HG03521 (cell line): ENCODE results near the gene THEM4.
"Not testable (repeated sequence)": the region's sequence is repeated elsewhere in the genome, so short reads cannot be mapped to it uniquely, and the experiment has no call there.

Experiments
- ATAC-seq: cut with Tn5 transposase; IDR thresholded peaks from one replicate; pipeline ENCODE4 v1.9.1; 2021; ENCODE audit warnings: mild to moderate bottlenecking, moderate library complexity; ENCODE audit not compliant: unreplicated experiment

The THEM4 gene

DNA sequence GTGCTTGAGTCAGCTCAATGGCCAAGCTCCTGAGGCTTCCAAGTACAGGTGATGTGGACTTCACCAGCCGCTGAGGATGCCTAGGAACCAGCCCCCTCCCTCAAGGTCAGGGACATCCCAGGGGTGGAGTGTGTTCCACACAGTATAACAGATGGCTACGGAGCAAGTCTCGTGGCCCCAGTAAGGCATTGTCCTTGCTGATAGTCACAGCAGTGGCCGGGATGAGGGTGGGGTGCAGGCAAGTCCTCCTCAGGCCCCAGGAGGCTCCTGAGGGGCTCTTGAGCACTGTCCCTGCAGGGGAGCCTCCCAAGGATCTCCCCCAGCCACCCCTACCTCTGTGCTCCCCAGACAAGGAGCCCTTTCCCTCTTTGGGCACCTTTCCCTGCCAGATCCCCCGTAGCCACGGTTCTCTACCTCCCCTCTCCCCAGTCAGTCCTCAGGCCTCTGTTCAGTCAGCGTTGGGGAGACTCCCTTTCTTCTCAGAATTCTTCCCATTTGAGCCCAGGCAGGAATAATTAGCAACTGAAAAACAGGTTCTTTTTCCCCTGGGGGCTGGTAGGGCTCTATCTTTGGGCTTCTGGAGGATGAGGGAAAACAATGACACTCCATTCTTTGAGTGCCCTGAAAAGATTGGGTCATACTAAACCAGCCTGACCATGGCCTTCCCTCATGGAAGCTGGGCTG, 48.7 kb downstream of the THEM4 start:
- no peak for ATAC-seq

DNA sequence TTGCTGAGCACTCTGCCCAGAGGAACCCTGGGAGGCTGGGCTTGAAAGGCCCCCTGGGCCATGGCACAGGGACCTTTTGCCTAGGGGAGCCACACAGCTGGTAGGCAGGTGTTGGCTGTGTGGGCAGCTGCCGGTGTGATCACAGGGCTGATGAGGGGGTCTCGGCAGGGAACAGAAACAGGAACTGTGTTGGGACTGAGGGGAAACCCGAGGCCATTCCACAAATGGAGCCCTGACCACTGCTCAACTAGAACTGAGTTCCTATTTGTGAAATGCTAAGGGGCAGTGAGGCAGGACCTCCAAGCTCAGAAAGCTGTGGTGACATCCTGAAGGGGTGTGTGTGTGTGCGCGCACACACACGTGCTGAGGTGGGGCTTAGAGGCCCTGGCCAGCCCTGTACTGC, 49.4 kb downstream of the THEM4 start:
- ATAC-seq = no peak

DNA sequence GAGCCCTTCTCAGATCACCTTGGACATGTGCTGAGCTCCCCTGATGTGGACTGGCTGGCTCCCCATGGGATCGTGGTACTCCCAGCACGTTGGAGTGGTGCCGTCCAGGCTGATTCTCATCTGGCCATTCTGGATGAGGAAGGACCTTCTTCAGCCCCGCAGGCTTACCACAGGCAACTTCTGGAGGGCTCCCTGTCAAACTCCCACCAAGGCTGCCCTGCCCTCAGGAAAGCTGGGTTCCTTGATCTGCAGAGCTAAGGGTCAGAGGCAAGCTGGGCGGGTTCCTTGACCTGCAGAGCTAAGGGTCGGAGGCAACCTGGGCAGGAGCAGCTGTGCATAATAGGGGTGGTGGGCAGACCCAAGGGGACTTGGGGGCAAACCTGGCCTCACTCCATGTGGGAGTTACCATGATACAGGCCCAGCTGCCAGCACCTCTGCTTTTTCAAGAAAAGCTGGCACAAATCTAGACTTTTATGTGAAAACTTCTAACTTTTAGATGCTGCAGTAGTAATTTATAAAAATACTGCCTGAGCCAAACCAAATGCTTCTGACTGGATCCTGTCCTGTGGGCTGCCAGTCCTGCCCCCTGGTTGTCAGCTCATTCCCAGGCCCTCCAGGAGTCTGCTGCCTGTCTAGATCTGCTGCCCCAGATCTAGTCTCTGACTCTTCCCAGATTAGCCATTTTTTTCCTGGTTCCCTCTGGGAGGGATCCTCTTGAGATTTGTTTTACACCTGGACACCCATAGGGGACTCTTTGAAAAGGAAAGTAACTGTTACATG, 50.2 kb downstream of the THEM4 start:
- no peak for ATAC-seq

DNA sequence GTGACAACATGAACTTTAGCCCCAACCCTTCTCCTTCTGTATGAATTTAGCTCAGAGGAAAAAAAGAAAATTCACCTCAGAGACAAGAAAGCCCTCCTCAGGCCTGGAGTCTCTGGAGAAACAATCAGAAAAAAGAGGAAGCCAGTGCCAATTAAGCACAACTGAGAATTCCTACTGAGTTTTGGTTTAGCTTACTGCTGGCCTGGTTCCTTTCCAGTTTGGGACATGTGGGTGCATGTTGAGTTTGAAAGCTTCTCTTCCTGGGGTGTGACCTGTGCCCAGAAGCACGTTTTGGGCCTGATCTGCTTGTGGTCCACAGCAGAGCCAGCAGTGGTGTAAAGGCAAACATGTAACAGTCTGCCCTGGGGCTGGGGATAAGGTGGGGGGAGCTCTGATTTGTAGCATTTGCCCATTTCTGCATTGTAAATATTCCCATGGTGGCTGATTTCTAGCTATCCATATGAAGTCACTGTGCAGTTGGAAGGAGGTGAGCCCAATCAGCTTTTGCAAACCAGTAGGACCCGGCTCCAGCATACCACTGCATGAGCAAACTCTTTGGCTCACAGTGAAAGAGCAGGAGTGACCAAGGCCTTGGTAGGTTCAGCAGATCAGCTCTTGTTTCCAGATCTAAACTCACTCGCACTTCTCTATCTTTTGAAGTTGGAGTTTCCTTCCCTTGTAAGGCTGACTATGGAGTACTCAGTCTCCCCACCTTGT, 51.1 kb downstream of the THEM4 start:
- no peak for ATAC-seq

DNA sequence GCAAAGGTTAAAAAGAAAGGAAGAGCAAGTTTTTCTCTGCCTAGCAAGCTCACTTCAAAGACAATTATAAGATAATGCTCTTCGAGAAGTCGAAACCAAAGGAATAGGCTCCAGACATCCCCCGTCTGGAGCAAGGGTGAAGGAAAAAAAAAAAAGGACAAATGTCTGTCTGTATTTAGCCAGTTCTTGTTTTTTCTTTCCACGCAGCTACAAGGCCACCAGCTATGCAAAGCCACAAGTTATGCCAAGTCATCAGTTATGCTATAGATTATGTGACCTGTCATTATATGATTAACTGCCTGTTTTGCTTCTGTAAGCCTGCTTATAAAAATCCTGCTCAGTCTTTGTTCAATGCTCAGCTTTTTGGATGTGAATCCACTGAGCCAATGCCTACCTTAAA, 53.4 kb downstream of the THEM4 start:
- no peak for ATAC-seq

DNA sequence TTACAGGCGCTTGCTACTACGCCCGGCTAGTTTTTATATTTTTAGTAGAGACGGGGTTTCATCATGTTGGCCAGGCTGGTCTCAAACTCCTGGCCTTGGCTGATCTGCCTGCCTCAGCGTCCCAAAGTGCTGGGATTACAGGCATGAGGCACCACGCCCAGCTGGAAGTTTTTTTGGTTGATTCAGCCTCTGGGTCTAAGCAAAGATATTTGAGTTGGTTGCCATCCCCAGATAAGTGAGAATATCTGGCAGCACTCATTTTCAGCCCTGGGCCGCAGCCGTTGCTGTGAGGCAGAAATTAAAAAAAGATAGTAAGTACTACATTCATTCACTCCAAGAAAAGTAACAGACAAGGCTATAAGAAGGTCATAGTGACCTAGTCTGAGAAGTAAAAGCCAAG, 53.8 kb downstream of the THEM4 start:
- ATAC-seq = not testable (repeated sequence)

DNA sequence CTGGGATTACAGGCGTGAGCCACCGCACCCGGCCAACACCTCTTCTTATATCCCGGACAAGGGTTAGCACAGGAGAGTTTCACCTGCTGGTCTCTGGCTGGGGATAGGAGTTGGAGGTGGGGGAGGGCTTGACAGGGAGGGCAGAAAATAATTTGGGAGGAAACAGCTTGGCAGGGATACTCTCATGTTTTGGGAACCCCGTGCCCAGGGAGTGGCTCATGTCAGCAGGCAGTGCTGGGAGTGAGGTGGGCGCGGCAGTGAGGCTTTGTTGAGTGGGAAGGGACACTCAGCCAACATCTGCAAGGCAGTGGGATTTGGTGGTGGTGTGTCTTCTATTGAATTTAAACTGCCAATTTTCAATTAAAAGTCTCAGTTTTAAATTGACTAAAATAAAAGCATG, 54.7 kb downstream of the THEM4 start:
- no peak for ATAC-seq

DNA sequence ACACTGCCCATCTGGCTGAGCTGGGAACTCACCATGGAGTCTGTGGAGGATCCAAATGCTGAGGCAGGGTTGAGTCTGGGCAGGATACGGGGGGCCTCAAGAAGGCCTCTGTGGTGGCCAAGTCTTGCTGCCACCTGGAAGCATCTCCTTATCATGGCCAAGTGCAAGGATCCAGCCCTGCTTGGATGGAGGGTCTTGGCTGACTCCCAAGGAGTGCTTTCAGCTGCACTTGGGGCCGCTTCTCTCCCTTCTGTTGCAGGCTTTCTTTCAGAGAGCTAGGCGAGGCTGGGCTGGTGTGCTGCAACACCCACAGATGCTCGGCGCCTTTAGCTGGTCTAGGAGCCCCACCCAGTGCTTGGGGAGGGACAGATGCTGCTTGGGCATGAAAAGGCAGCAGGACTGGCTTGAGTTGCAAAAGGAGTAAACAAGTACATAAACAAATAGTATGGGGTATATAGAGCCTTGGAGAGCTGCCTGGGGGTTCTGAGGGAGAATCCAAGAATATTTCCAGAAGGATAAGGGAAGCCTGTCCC, 55.8 kb downstream of the THEM4 start, which contains the start of gene THEM5:
Gene THEM5, minus strand, starts transcription at position 302 of the 533 bp plus-strand sequence. Its CDS starts 147 bp downstream, at position 155.
- no peak for ATAC-seq

DNA sequence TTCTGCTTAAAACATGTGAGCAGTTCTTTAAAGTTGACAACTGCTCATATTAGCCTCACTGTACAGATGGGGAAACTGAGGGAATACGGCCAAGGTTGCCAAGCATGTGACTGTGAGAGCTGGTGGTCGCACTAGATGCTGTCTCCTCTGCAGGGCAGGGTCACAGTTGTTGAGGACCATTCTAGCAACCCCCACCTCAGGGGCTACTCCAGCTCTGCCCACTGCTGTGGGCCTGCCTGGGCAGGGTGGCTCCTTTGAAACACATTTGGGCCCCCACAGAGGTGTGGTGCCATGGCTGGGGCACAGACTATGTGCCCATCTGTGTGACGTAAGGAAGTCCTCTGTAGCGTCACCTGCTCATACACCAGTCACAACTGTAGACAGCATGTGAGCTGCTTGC, 56.6 kb downstream of the THEM4 start:
- no peak for ATAC-seq

DNA sequence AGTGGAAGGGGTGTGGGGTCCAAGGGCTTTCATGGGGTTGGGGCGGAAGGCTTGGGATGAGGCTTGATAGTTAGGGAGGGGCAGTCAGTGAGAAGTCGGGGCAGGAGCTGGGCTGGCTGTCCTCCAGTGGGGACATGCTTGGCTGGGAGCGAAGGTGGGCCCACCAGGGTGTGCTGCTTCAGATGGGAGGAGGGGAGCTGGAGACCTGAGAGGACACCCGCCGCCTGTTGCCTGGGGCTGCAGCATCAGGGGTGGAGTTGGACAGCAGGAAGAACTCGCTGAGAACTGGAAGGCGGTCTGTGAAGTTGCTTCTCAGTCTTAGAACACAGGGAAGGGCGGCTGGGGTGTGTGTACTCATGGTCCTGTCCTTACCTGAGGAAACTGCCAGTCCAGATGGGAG, 57.4 kb downstream of the THEM4 start:
- no peak for ATAC-seq

DNA sequence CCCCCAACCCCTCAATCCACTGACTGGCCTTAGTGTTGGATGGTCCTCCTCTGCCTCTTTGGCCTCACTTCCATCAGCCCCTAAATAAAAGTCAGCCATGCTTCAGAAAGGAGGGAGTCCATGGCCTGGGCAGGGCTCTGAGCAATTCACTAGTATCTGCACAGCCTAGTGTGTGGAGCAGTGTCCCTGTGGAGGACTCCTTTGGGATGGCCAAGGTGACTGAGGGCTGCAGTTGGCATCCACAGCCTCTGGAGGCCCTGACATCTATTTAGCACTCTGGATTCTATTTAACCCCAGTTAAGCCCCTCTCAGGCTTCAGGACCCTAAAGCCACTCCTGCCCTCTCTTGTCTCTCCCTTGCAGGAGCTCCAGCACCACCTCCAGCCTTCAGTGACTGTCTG, 59.4 kb downstream of the THEM4 start:
- ATAC-seq = no peak

DNA sequence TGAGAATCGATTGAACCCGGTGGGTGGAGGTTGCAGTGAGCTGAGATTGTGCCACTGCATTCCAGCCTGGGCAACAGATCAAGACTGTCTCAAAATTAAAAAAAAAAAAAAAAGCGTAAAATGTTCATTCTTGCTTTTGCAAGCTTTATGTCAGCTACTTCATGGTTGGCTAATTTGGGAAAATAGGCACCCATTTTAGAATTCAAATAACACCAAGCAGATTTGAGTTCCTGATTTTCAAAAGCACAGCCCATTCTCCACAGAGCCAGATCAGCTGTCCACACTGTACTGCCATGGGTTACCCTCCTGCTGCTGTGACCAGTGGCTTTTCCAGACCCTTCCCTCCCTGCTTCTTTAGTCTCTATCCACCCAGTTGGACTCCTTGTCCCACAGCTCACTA, 60.2 kb downstream of the THEM4 start:
- no peak for ATAC-seq

DNA sequence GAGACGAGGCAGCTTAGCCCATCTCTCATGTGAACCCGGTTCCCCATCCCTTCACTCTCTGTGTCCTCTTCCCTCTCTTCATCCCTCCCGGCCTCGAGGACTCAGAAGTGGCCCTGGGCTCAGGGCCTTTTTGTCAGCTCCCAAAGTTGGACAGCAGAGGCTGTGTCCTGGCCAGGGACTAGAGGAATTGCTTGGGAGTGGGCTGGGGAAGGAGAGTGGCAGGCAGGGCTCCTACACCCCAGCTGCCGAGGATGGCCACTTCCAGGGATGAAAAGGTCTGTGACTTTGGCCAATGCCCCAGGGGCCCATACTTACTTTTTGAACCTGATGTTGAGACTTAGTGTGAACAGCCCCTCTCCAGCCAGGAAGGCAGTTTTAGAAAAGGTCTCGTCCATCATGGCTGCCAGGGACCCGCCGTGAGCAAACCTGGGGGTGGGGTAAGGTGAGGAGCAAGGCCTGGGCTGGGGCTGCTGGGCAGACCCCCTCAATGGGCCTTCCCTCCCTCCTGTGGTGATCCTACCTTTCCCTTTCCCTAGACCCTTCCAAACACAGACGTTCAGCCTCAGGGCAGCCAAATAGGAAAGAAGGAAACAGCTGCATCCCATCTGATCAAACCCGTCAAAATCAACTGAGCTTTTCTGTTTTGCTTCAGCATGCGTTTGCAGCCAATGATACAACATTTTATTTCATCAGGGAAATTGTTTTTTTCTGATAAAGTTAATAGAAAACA, 61.3 kb downstream of the THEM4 start:
- no peak for ATAC-seq

DNA sequence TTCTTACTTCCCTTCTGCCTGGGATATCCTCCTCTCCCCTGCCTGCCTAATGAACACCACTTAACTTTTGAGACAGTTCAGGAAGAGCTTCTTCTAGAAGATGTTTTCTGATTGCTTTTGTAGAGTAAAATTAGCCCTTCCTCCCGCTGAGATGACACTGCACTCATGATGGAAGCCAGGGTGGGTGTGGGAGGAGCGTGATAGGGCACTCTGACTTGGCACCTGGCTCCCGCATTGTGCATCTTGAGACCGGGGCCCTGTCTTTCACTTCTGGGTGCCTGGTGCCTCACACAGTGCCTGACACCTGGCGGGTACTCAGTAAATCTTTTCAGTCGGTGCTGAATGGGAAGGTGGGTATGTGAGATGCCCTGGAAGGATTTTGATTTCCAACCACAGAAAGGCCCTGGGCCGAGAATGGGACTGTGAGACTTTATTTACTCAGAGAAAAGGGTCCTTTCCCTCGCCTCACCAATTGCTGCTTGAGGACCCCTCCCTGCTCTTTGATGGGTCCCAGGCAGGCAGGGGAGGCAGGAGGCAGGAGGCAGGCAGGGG, 62.5 kb downstream of the THEM4 start:
- no peak for ATAC-seq

DNA sequence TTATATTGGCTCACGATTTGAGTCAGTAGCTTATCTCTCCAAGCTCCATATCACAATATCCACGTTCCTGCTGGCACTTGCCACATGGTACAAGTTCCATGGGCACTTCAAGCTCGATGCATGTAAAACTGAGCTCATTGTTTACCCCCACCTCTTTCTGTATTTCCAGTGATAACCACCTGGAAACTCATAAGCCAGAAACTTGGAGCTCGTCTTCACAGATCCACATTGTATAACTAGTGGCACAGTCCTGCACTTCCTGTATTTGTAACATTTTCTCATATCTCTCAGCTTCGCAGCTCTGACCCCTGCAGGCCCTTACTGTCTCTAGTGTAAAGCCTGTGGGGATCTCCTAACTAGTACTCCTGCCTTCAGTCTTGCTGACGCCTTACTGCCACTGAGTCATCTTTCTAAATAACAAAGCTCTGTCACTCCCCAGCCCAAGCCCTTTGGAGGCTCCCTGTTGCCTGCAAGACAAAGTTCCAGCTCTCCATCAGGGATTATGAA, 63.2 kb downstream of the THEM4 start:
- ATAC-seq = no peak

DNA sequence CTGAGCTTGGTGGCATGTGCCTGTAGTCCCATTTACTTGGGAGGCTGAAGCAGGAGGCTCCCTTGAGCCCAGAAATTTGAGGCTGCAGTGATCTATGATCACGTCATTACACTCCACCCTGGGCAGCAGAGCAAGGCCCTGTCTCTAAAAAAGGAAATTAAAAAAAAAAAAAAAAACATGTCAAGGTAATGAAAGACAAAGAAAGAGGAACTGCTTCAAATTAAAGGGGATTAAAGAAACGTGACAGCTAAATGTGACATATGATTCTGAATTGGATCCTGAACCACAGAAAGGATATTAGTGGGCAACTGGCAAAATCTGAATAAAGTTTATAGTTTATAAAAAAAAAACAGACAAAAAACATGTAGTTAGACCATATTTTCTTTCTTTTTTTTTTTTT, 65.9 kb downstream of the THEM4 start:
- no peak for ATAC-seq

DNA sequence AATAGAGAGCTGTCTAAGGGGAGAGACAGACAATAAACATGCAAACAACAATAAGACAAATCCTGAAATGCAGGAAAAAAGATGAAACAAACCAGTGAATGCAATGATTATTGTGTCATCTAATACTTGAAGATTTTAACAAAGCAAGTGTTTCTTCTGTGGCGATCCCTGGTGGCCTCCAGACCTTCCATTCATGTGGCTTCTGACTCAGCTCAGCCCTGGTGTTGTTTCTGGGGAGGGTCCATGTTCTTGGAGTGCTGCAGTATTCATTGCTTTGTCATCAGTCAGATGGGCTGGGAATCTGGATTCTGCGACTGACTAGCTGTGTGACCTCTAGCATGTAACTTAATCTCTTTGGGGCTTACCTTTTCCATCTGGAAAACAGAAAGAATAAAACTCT, 68.2 kb downstream of the THEM4 start:
- no peak for ATAC-seq

DNA sequence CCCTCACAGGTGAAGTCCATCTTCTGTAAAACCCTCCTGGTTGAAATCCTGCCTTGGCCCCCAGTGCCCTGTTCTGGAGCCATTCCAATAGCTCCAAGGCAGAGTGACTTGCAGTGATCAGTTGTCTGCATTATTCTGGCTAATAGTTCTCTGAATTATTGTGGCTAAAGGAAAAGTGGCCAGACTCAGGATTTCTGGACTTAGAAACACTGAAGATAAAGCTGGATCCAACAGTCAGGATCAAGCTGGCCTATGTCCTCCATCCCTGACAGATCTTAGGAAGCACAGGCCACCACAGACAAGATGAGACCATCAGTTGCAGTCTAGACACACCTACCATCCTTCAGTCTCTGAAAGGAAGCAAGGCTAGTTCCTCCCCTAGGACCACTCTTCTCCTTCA, 68.9 kb downstream of the THEM4 start:
- ATAC-seq = no peak

DNA sequence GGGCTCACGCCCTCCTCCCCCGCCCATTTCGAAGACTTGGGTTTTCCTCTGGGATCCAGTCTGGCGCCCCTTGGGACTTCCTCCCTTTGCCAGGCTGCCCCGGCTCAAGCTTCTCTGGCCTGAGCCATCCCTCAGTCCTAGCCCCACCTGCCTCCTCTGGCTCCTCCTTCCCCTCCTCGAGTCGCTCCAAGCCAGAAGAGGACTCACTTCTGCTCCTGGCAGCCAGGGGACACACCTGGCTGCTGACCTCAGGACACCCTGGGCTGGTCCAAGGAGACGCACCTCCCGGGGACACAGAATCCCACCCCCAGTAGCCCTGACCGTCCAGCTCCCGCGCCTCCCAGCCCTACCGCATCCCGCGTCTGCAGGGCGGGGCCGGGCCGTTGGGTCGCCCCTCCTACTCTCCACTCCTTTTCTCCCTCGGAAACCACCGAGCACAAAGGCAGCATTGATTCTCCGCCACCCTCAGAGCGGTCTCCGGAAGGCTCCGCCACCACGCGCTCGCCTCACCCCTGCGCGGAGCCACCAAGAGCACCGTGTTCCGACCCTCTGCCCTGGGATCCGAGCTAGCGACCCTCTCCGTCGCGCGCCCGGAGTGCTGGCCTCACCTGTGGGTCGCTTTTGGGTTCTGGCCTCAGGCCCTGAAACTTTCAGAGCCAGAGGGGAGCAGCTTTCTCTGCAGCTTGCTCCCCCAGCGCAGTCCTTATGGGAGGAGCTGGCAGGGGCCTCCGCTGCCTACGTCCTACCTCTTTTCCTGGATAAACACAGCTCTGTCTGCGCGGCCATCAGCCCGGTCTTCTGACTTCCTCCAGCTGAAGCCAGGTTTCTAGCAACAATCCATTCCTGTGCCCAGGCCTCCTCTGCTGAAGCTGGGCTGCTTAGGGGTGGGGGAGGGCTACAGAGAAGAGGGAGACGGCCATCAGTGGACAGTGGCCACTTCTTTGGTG, 69.6 kb downstream of the THEM4 start, which contains the start of gene C2CD4D:
Gene C2CD4D, minus strand, starts transcription at position 364 of the 947 bp plus-strand sequence. CDS start 831 bp downstream, outside the sequence.
- no peak for ATAC-seq
